NCI-H2081 (cell line): ENCODE results near the gene KRTAP5-6.

Experiments
- DNase-seq, 2 experiments: peaks; one replicate each; lab custom pipeline; 2025; lab: John Stamatoyannopoulos, UW

The KRTAP5-6 gene

GRCh38 chr11:1702506-1702905 lies 5.5 kb downstream of the KRTAP5-6 start:
- DNase-seq: no peak

- DNase-seq: no peak
Observed at GRCh38 chr11:1703146-1703545, 6.2 kb downstream of the KRTAP5-6 start.

- no peak for DNase-seq
Observed at GRCh38 chr11:1705126-1706052, 8.4 kb downstream of the KRTAP5-6 start.

GRCh38 chr11:1706634-1707400 lies 9.8 kb downstream of the KRTAP5-6 start:
- DNase-seq: no peak

GRCh38 chr11:1707751-1708150 lies 10.8 kb downstream of the KRTAP5-6 start:
- no peak for DNase-seq

GRCh38 chr11:1708716-1709115 lies 11.7 kb downstream of the KRTAP5-6 start:
- DNase-seq: no peak

GRCh38 chr11:1714908-1715885 lies 18.2 kb downstream of the KRTAP5-6 start:
- no peak for DNase-seq

GRCh38 chr11:1717745-1718144 lies 20.8 kb downstream of the KRTAP5-6 start:
- no peak for DNase-seq

GRCh38 chr11:1718326-1718725 lies 21.3 kb downstream of the KRTAP5-6 start:
- no peak for DNase-seq

- DNase-seq: no peak
Observed at GRCh38 chr11:1719781-1720180, 22.8 kb downstream of the KRTAP5-6 start.

- no peak for DNase-seq
Observed at GRCh38 chr11:1727096-1727690, 30.2 kb downstream of the KRTAP5-6 start.

- DNase-seq: no peak
Observed at GRCh38 chr11:1727861-1728260, 30.9 kb downstream of the KRTAP5-6 start.

GRCh38 chr11:1728301-1728700 lies 31.3 kb downstream of the KRTAP5-6 start:
- DNase-seq: no peak

- no peak for DNase-seq
Observed at GRCh38 chr11:1728931-1729691, 32.1 kb downstream of the KRTAP5-6 start.

GRCh38 chr11:1729692-1730011 lies 32.7 kb downstream of the KRTAP5-6 start:
- DNase-seq: no peak

- no peak for DNase-seq
Observed at GRCh38 chr11:1730059-1730629, 33.1 kb downstream of the KRTAP5-6 start.

GRCh38 chr11:1731451-1732059 lies 34.6 kb downstream of the KRTAP5-6 start:
- DNase-seq: no peak

- DNase-seq: no peak
Observed at GRCh38 chr11:1732418-1733008, 35.5 kb downstream of the KRTAP5-6 start.

GRCh38 chr11:1733009-1733715 lies 36.2 kb downstream of the KRTAP5-6 start:
- no peak for DNase-seq
